ENCODE measurements around the gene RAB1B.
A peak's percentile ranks its signal among the peaks of the same experiment; 100 is the strongest.

Gene RAB1B

DNA sequence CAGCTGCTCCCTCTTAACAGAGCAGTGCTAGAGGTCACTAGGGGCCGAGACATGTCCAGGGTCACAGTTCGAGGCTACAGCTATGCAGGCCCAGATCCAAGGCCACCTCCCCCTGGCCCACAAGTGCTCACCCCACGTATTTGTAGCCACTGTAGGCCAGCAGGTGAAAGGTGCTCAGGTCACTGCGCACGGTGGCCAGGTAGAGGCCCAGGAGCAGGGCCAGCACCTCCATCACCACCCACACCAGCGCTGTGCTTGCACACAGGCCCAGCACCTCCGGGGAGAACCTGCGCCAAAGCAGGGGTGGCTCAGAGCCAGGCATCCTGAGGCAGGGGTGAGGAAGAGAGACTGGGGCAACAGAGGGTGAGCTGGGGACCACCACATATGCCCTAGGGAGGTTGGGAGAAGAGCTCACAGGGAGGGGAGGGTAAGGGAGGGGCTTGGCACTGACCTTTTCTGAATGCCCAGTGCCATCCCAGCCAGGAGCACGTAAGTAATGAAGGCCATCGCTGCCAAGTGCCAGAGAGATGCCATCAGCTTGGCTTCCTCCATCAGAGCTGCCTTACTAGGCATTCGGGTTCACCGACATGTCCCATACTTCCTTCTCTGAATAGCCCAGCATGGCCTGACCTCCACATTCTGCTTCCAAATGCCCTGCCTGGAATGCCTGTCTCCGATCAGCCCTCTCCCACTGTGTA, 17.0 kb downstream of the RAB1B start:
- no peak for DNase-seq

DNA sequence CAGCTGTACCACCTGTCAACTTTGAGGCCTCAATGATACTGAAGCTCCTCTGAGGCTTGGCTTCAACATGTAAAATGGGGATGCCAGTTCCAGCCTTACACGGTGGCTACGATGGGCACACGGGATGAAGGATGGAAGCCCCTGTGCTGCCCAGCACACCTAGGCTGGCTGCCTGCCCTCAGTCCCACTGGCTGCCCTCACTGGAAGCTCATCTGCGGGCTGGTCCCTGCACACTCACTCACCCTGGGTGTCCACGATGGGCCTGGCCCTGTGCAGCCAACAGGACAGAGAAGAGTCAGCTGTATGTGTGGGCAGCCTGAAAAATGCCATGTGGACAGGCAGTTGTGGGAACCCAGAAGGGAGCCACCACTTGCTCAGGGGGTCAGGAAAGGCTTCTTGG, 18.3 kb downstream of the RAB1B start:
- no peak for DNase-seq

DNA sequence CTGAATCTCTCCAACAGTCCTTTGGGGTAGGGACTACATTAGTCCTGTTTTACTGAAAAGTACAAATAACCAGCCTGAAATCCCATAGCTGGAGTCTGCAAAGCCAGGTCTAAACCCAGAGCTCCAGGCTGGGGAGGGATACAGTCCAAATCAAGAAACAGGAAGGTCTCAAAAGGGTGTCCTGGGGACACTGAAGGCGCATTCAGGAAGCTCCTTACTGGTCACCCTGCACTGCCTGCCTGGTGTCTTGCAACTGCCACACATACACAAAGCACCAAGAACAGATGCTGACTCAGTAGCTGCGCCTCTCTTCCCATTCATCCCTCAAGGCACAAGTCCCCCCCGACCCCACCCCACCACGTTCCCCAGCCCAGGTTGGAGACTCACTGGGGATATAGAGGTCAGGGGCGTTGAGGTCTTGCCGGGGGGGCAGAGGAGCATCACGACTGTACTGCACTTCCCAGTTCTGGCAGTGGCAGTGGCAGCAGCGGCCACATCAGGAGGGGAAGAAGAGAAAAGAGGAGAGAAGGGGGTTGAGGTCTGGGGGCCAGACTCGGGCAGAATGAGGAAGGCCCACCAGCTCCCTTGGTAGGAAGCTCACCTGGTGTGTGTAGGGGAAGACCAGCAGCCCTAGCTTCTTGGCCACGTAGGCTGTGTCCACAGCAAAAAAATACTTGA, 18.9 kb downstream of the RAB1B start:
- no peak for DNase-seq

DNA sequence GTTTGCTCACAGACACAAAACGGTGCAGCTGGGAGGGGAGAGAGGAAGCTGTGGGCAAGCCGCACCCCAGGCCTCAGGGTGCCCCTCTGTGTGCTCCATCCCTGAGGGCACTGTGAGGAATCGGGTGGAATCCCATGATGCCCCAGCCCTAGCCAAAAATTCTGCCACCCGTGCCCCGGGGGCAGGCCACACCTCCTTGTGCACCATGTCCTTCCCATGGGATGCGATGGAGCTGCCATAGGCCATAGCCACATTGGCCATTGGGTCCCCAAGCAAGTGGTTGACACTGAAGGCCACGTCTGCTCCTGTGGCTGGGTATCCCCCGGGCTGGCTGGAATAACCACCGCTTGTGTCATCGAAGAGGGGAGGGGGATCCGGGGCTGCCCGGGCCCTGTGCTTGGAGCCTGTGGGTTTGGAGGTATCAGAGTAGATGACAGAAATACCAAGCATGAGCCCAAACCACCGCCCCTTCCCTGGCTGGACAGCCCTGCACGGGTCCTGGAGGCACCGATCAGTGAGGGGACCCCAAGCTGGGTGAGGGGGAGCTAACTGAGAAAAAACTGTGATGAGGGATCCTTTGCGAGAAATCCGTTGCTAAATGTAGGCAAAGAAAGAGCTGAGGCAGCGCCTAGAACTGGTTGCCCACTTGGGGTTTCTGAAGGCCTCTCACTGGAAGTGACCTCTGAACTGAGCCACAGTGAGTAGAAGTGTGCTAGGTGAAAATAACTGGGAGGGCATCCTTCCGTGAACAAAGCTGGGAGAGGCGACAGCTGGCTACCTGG, 19.6 kb downstream of the RAB1B start:
- DNase-seq = no peak

- DNase-seq = peak; percentile 99
Observed at GRCh38 chr11:66288671-66289547, 20.5 kb downstream of the RAB1B start, which contains the start of gene YIF1A. Gene YIF1A, minus strand, starts transcription at chr11:66289143. Its CDS starts 158 bp downstream, at chr11:66288985.

DNA sequence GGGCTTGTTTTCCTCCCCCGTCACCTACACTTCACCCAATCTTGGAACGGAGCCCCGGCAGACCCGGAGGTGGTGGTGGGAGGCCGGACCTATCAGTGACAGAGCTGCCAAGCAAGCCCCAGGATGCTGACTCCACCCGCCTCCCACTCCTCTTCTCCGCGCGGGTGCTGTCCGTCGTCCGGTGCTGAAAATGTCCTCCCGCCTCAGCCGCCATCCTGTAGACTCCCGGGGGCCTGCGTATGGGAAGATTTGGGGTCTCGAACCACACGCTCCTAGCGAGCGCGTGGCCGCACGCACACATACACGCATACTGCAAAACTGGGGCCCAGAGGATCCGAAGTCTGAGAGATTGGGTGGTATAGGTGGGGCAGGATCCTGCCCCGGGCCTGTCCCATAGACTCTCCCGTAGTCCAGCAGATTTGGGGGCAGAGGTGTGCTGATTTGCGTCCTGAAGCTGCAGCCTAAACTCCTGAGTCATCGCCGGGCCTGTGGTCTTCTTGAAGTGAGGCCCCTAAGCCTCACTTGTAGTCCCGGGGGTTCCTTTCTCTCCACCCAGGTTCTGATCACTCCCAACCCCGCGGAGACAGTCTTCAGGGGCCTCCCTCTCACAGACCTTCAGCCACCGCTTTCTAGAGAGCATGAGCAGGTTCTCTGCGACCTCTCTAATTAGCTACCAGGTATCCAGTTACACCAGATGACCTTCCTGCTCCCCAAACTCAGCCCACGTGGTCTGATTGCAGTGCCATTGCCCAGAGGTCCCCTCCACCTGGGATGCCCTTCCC, 21.3 kb downstream of the RAB1B start:
- DNase-seq = peak; percentile 44

DNA sequence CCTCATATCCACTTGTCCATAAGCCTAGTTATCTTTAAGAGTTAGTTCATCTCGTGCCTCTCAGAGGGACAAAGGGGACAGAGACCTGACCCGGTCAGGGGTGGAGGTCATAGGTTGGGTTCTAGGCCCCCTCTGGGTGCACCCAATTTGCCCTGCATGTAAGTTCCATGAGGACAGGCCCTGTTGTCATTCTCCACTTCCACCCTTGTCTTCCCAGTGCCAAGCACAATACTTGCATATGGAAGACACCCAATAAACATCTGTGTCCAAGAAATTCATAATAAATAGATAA, 21.8 kb downstream of the RAB1B start:
- no peak for DNase-seq

DNA sequence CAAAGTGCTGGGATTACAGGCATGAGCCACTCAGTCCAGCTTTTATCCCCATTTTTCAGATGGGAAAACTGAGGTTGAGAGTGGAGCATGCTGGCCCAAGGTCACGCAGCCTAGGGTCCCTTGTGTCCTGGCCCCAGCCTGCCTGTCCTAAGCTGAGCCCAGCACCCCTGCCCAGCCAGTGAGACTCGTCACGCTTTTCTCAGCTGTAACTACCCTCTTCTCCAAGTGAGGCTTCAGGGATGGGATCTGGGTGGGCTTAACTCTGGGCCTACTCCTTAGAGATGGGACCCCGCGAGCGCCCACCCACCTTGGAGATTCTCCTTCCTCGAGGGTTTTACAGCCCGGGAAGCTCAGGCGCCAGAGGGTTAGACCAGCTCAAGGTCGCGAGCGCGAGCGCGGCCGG, 22.9 kb downstream of the RAB1B start:
- no peak for DNase-seq

GRCh38 chr11:66291706-66292542, 23.5 kb downstream of the RAB1B start, which contains the start of gene TMEM151A:
Gene TMEM151A, plus strand, starts transcription at chr11:66291894. Its CDS starts 120 bp downstream, at chr11:66292014.
- no peak for DNase-seq

GRCh38 chr11:66292543-66293332, 24.3 kb downstream of the RAB1B start:
- DNase-seq = no peak

GRCh38 chr11:66293352-66293751, 24.9 kb downstream of the RAB1B start:
- DNase-seq = no peak

GRCh38 chr11:66293777-66294625, 25.6 kb downstream of the RAB1B start:
- no peak for DNase-seq

- DNase-seq = no peak
Observed at GRCh38 chr11:66294626-66295620, 26.5 kb downstream of the RAB1B start.

GRCh38 chr11:66297610-66298009, 29.2 kb downstream of the RAB1B start:
- DNase-seq = no peak

DNA sequence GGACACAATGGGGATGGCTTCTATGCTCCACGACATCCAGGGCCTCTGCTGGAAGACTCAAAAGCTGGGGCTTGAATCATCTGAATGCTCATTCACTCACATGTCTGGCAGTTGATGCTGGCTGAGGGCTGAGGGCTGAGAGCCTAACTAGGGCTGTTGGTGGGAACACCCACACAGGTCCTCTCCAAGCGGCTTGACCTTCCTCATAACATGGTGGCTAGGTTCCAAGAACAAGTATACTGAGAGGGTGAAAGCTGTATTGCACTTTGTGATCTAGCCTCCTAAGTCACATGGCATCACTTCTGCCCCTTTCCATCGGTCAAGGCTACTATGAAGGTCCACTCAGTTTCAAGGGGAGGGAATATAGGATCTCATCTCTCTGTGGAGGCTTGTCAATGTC, 30.7 kb downstream of the RAB1B start:
- no peak for DNase-seq

DNA sequence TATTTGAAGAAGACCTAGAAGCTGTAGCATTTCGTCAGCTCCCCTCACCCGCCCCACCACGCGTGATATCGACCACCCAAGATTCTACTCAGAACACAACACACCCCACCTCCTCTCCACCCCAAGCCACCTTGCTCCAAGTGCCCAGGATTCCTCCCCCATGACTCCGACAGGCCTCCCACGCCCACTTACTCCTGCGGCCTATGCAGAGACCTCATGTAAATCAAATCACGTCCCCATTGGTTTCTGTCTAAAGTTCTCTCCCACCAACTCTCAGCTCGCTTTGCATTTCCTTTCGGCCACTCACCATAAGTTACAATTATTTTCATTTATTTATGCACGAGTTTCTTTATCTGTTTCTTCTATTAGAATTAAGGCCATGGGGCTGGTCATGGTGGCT, 34.2 kb downstream of the RAB1B start:
- DNase-seq = no peak

DNA sequence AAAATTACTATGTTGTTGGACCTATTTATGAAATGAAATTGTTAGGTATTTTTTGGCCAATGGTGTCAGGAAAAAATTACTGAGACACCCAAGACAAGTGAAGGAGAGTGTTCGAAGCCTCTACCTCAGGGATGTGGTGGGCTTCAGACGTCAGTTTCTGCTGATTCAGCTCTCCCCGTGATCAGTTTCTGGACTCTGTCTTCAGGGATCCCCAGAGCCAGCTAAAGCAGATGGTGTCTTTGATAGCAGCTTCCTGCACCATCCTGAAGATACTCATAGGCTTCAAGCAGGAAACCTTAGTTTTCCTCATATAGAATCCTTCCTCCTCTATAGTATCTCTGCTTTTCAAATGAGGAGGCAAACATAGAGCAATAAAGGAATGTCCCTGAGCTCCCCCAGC, 41.0 kb downstream of the RAB1B start:
- no peak for DNase-seq

DNA sequence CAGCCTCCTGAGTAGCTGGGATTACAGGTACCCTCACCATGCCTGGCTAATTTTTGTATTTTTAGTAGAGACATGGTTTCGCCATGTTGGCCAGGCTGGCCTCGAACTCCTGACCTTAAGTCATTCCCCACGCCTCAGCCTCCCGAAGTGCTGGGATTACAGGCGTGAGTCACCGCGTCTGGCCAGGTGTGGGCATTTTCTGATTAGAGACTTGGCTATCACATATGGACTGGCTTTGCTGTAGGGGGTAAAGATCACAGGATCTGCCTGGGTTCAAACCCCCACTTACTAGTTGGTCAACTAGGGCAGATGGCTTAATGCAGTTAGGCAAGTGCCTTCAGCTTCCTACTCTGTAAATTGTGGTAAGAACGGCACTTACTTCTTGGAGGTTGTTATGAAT, 41.9 kb downstream of the RAB1B start:
- DNase-seq = no peak
